Vagina (tissue), 2 donors: Measurements from ENCODE around the gene ZNF667.

ENCODE experiments used
- CTCF ChIP-seq, 3 experiments: fragments of 450-650 bp in 2 of 3; fragments of 200-600 bp in 1 of 3; sonication (generic) in 1 of 3; IDR thresholded peaks; one replicate each; pipeline ENCODE4 v1.5.1; 2017 to 2019; ENCODE audit warnings: antibody characterized with exemption in 3 of 3, mild to moderate bottlenecking in 2 of 3, moderate library complexity in 2 of 3
- POLR2A ChIP-seq, 2 donors: fragments of 450-650 bp; IDR thresholded peaks; one replicate each; pipeline ENCODE4 v1.6.1; 2017; ENCODE audit warnings: antibody characterized with exemption in 2 of 2, mild to moderate bottlenecking in 2 of 2, moderate library complexity in 2 of 2

DNA sequence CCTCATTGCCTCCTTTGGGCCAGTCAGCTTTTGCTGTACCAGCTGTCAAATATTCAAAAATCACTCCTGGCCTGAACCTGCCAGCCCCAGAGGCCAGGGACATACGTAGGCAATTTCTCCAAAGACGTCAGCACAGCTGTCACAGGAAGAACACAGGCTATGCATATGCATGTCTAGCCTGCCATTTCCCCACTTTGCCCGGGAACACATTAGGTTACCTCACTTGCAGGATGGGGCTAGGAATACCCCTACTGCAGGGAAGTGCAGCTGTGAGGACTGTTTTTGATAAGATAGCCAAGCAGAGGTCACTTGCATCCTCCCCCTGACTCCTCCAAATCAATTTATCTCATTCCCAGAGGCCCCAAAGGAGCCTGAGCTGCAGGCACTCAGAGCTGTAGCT, 2.8 kb downstream of the ZNF667 start:
- TF ChIP-seq POLR2A (IDR thresholded peaks at IDR 0.05) (no peak), CTCF (IDR thresholded peaks at IDR 0.05) (no peak)
